Superior temporal gyrus (tissue), 1 donor: ENCODE measurements around the gene HDLBP.
"Not testable (repeated sequence)": the region's sequence is repeated elsewhere in the genome, so short reads cannot be mapped to it uniquely, and the experiment has no call there.

Experiments
- DNase-seq: peaks from one replicate; pipeline ENCODE4 v3.0.0-alpha.2; 2016; ENCODE audit errors: extremely low spot score

HDLBP gene

GRCh38 chr2:241209271-241209670, 106.2 kb downstream of the HDLBP start:
- no peak for DNase-seq

GRCh38 chr2:241208058-241208457, 107.4 kb downstream of the HDLBP start:
- peak; percentile 16 for DNase-seq

GRCh38 chr2:241207641-241208040, 107.8 kb downstream of the HDLBP start:
- no peak for DNase-seq

GRCh38 chr2:241207151-241207550, 108.3 kb downstream of the HDLBP start:
- DNase-seq = no peak

- DNase-seq = no peak
These were observed 110.4 kb downstream of the HDLBP start for GRCh38 chr2:241205086-241205485.

- DNase-seq = no peak
These were observed 111.0 kb downstream of the HDLBP start for GRCh38 chr2:241204490-241204889.

- no peak for DNase-seq
These were observed 111.5 kb downstream of the HDLBP start for GRCh38 chr2:241204010-241204384.

- no peak for DNase-seq
These were observed 112.1 kb downstream of the HDLBP start for GRCh38 chr2:241203218-241204009.

GRCh38 chr2:241202681-241203080, 112.8 kb downstream of the HDLBP start:
- no peak for DNase-seq

- no peak for DNase-seq
These were observed 113.2 kb downstream of the HDLBP start for GRCh38 chr2:241202268-241202585.

GRCh38 chr2:241201445-241202267, 113.8 kb downstream of the HDLBP start:
- DNase-seq = no peak

GRCh38 chr2:241200822-241201395, 114.6 kb downstream of the HDLBP start:
- DNase-seq = no peak

- no peak for DNase-seq
These were observed 115.3 kb downstream of the HDLBP start for GRCh38 chr2:241199897-241200821.

GRCh38 chr2:241199286-241199685, 116.2 kb downstream of the HDLBP start:
- no peak for DNase-seq

GRCh38 chr2:241198381-241199279, 116.8 kb downstream of the HDLBP start:
- no peak for DNase-seq

- no peak for DNase-seq
These were observed 117.5 kb downstream of the HDLBP start for GRCh38 chr2:241197947-241198346.

GRCh38 chr2:241197246-241197645, 118.2 kb downstream of the HDLBP start:
- not testable (repeated sequence) for DNase-seq

- no peak for DNase-seq
These were observed 119.9 kb downstream of the HDLBP start for GRCh38 chr2:241195506-241196130.

GRCh38 chr2:241194811-241195210, 120.7 kb downstream of the HDLBP start:
- DNase-seq = no peak

GRCh38 chr2:241193271-241193670, 122.2 kb downstream of the HDLBP start:
- DNase-seq = no peak
